DND-41 (cell line): ENCODE data around the gene DOK6.

ENCODE experiments used
- ATAC-seq: fragments of 200-7000 bp; cut with Tn5 transposase; 3 replicates; pipeline ENCODE4 v1.9.1; 2021; ENCODE audit warnings: low read depth; ENCODE audit not compliant: insufficient read depth
- DNase-seq: peaks from one replicate; pipeline ENCODE4 v3.0.0-alpha.2; 2020
- H2AFZ ChIP-seq: 2 replicates; pipeline ENCODE4 v1.6.0; 2012; ENCODE audit warnings: low read depth, low read length
- H3K27ac ChIP-seq: 2 replicates; pipeline ENCODE4 v1.5.1; 2012; ENCODE audit warnings: low read length, inconsistent platforms
- H3K27me3 ChIP-seq: fragments of 200-600 bp; sonication (generic); 2 replicates; pipeline ENCODE4 v1.6.0; 2012; ENCODE audit warnings: low read length, mild to moderate bottlenecking, inconsistent platforms; ENCODE audit not compliant: insufficient read depth, poor library complexity
- H3K36me3 ChIP-seq: 2 replicates; pipeline ENCODE4 v1.5.1; 2012; ENCODE audit warnings: low read length, inconsistent platforms; ENCODE audit not compliant: insufficient read depth
- H3K4me1 ChIP-seq: 2 replicates; pipeline ENCODE4 v1.5.1; 2012; ENCODE audit warnings: mild to moderate bottlenecking, low read length; ENCODE audit not compliant: insufficient read depth
- H3K4me2 ChIP-seq: 2 replicates; pipeline ENCODE4 v1.6.0; 2012; ENCODE audit warnings: mild to moderate bottlenecking, moderate library complexity, low read length, inconsistent platforms; ENCODE audit not compliant: insufficient read depth
- H3K4me3 ChIP-seq, 2 experiments: fragments of 200-600 bp in 1 of 2; shearing (Covaris generic) in 1 of 2; 2 replicates each; pipeline ENCODE4 v1.5.1; 2012 to 2016; ENCODE audit warnings: inconsistent platforms in 2 of 2, low read length in 2 of 2, mild to moderate bottlenecking in 2 of 2, low read depth in 1 of 2, moderate library complexity in 1 of 2
- H3K79me2 ChIP-seq: 2 replicates; pipeline ENCODE4 v1.6.0; 2012; ENCODE audit warnings: low read length, inconsistent platforms; ENCODE audit not compliant: insufficient read depth
- H3K9ac ChIP-seq: 2 replicates; pipeline ENCODE4 v1.6.0; 2012; ENCODE audit warnings: low read depth, mild to moderate bottlenecking, inconsistent platforms, low read length, moderate library complexity
- H3K9me3 ChIP-seq: 2 replicates; pipeline ENCODE4 v1.5.1; 2012; ENCODE audit warnings: low read length, moderate library complexity, mild to moderate bottlenecking, inconsistent platforms; ENCODE audit not compliant: insufficient read depth, severe bottlenecking
- H4K20me1 ChIP-seq: 2 replicates; pipeline ENCODE4 v1.6.0; 2012; ENCODE audit warnings: low read length; ENCODE audit not compliant: insufficient read depth
- EZH2 ChIP-seq: IDR thresholded peaks from 3 replicates; pipeline ENCODE4 v1.6.1; 2012; ENCODE audit warnings: borderline replicate concordance, low read depth, mild to moderate bottlenecking, moderate library complexity, low read length, inconsistent platforms; ENCODE audit not compliant: severe bottlenecking
- TF ChIP-seq, protein P1 (sequence below): IDR thresholded peaks from 2 replicates; pipeline ENCODE4 v1.5.1; 2012; ENCODE audit warnings: borderline replicate concordance, low read length, moderate library complexity, mild to moderate bottlenecking; ENCODE audit not compliant: poor library complexity, severe bottlenecking; ENCODE audit errors: extremely low read depth

Gene DOK6

DNA sequence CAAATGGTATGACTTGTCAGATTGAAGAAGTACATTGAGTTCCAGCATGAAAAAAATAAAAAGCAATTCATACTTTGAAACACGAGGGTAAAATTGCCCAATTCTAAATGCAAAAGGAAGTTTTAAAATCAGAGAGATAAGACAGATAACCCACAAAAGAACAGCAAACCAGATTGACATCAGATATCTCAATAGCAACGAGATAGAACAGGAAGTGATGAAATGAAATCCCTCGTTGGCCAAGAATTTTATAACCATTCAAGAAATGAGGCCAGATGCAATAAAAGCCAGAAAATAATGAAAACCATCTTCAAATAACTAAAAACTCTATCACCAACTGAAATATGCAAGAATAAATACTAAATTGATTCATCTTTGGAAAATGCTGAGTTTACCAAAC, 374.1 kb downstream of the DOK6 start:
- H3K79me2 ChIP-seq: no peaks in the 10 kb centered on the region
- H3K27me3 ChIP-seq: no peaks in the 10 kb centered on the region
- H3K4me2 ChIP-seq: no peak overlapping the region
- H3K36me3 ChIP-seq: no peaks in the 10 kb centered on the region
- no peak overlapping the region for H3K27ac ChIP-seq
- H3K4me3 ChIP-seq: no peak overlapping the region
- no peak overlapping the region for H2AFZ ChIP-seq
- no peaks in the 10 kb centered on the region for H3K9me3 ChIP-seq
- ATAC-seq (no peak), DNase-seq (no peak)
- TF ChIP-seq, protein P1, sequence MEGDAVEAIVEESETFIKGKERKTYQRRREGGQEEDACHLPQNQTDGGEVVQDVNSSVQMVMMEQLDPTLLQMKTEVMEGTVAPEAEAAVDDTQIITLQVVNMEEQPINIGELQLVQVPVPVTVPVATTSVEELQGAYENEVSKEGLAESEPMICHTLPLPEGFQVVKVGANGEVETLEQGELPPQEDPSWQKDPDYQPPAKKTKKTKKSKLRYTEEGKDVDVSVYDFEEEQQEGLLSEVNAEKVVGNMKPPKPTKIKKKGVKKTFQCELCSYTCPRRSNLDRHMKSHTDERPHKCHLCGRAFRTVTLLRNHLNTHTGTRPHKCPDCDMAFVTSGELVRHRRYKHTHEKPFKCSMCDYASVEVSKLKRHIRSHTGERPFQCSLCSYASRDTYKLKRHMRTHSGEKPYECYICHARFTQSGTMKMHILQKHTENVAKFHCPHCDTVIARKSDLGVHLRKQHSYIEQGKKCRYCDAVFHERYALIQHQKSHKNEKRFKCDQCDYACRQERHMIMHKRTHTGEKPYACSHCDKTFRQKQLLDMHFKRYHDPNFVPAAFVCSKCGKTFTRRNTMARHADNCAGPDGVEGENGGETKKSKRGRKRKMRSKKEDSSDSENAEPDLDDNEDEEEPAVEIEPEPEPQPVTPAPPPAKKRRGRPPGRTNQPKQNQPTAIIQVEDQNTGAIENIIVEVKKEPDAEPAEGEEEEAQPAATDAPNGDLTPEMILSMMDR: no peak
- no peak for TF ChIP-seq EZH2
- H3K9ac ChIP-seq: no peak overlapping the region
- H3K4me1 ChIP-seq: peaks cover 9% of the 10 kb centered on the region; the same call in 1 of the 2 replicates
- no peaks in the 10 kb centered on the region for H4K20me1 ChIP-seq

DNA sequence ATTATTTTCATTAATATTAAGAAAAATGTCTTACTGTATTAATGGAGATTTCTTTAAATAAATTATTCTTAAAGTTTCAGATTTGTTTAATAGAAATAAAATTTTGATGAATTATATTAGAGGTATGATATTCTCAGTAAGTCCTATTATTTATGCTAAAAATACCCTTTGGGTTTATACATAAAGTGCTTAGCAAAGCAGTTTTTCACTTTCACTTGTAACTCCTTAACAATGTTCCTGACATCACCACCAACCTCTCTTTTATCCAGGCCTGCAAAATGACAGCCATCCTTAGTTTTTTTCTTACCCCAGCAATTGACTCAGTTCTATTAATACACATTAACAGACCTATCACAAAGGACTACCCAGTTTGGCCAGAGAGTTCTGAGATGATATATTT, 376.6 kb downstream of the DOK6 start:
- no peak overlapping the region for H2AFZ ChIP-seq
- H3K4me1 ChIP-seq: peaks cover 9% of the 10 kb centered on the region; the same call in 1 of the 2 replicates
- no peak overlapping the region for H3K27ac ChIP-seq
- no peak overlapping the region for H3K4me2 ChIP-seq
- TF ChIP-seq EZH2: no peak
- TF ChIP-seq, protein P1: no peak
- no peaks in the 10 kb centered on the region for H3K9me3 ChIP-seq
- H3K27me3 ChIP-seq: no peaks in the 10 kb centered on the region
- H3K9ac ChIP-seq: no peak overlapping the region
- DNase-seq (no peak), ATAC-seq (no peak)
- no peaks in the 10 kb centered on the region for H3K36me3 ChIP-seq
- no peaks in the 10 kb centered on the region for H3K79me2 ChIP-seq
- no peaks in the 10 kb centered on the region for H4K20me1 ChIP-seq
- no peak overlapping the region for H3K4me3 ChIP-seq

DNA sequence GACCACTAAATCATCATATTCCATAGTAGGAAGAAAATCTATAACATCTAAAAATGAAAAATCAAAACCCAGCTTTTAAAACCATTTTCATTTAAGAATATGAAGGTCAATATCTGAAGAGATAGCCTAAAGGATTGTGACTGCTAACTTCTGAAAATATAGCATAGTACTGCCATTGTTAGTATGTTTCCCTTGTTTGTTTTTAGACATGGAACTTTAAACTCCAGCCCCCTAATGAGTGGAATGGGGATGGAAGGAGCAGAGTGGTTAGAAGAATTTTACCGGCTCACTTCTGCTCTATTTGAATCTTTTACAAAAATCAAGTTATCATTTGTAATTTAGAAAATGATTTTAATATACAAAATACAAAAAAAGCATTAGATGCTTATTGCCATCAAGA, 378.0 kb downstream of the DOK6 start:
- Histone ChIP-seq H3K36me3 (no peaks in the 10 kb centered on the region), H3K4me2 (no peak overlapping the region), H3K9me3 (no peaks in the 10 kb centered on the region), H2AFZ (no peak overlapping the region), H3K4me1 (peaks cover 9% of the 10 kb centered on the region; the same call in 1 of the 2 replicates), H3K27ac (no peak overlapping the region), H3K27me3 (no peaks in the 10 kb centered on the region), H3K9ac (no peak overlapping the region), H3K4me3 (no peak overlapping the region), H4K20me1 (no peaks in the 10 kb centered on the region), H3K79me2 (no peaks in the 10 kb centered on the region)
- ATAC-seq: no peak
- no peak for DNase-seq
- TF ChIP-seq EZH2: no peak
- TF ChIP-seq, protein P1: no peak

DNA sequence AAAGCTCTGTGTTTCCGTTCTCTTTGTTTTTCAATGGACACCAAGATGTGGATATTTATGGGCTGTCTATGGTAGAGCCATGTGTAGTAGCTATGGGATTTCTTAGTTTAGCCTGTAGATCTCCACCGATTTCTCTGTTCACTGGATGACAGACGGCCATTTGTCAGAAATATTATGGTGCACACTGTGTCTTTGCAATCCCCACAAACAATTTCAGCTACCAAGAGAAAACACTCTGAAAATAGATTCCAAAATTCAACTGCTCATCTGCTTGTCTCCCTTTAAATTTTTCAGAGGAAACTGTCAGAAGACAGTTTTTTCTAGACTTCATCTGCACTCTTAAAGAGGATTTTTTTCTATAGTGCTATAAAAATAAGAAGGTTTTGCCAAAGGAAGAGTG, 380.2 kb downstream of the DOK6 start:
- no peak for TF ChIP-seq EZH2
- TF ChIP-seq, protein P1: no peak
- H3K4me2 ChIP-seq: no peak overlapping the region
- no peak overlapping the region for H2AFZ ChIP-seq
- H3K27me3 ChIP-seq: no peaks in the 10 kb centered on the region
- no peaks in the 10 kb centered on the region for H3K36me3 ChIP-seq
- H4K20me1 ChIP-seq: no peaks in the 10 kb centered on the region
- H3K79me2 ChIP-seq: no peaks in the 10 kb centered on the region
- H3K4me3 ChIP-seq: no peak overlapping the region
- DNase-seq (no peak), ATAC-seq (no peak)
- no peaks in the 10 kb centered on the region for H3K9me3 ChIP-seq
- H3K4me1 ChIP-seq: no peaks in the 10 kb centered on the region
- H3K9ac ChIP-seq: no peak overlapping the region
- no peak overlapping the region for H3K27ac ChIP-seq
